ENCODE measurements around the gene MAPKAPK2.
"Not testable (repeated sequence)": the region's sequence is repeated elsewhere in the genome, so short reads cannot be mapped to it uniquely, and the experiment has no call there.

Gene MAPKAPK2

GRCh38 chr1:206761159-206761768, 76.6 kb downstream of the MAPKAPK2 start:
- H3K4ac ChIP-seq (ENCODE audit: low read depth, low read length) = no peak overlapping the region
- H3K36me3 ChIP-seq (ENCODE audit: control insufficient read depth, insufficient read depth, low read length) = no peaks in the 10 kb centered on the region
- no peak overlapping the region for H3K27ac ChIP-seq (ENCODE audit: low read depth, low read length)
- H2AK5ac ChIP-seq (ENCODE audit: low read length) = no peak overlapping the region
- no peak overlapping the region for H3K9ac ChIP-seq (ENCODE audit: low read length)
- no peak overlapping the region for H3K4me3 ChIP-seq (ENCODE audit: low read length)
- H2BK120ac ChIP-seq (ENCODE audit: low read depth, low read length) = no peak overlapping the region
- peak overlapping the region; percentile 11 for H2BK5ac ChIP-seq (ENCODE audit: low read length)
- H3K56ac ChIP-seq (ENCODE audit: low read length) = no peak overlapping the region
- no peak overlapping the region for H3K18ac ChIP-seq (ENCODE audit: low read length)
- H3K4me2 ChIP-seq (ENCODE audit: low read length) = no peak overlapping the region
- no peak overlapping the region for H2BK15ac ChIP-seq (replicated peaks; ENCODE audit: low read depth)
- H3K23ac ChIP-seq (ENCODE audit: low read length) = no peak overlapping the region
- no peaks in the 10 kb centered on the region for H3K27me3 ChIP-seq (ENCODE audit: insufficient read depth, low read length, poor library complexity)
- WGBS (ENCODE audit: extremely low coverage, insufficient coverage, low lambda C conversion rate) = no CpG with 5 or more reads among the region's 6 CpGs
- DNase-seq = peak; percentile 56
- no peaks in the 10 kb centered on the region for H3K4me1 ChIP-seq (ENCODE audit: control insufficient read depth, low read depth, low read length)
- no peaks in the 10 kb centered on the region for H3K79me2 ChIP-seq (ENCODE audit: control insufficient read depth, insufficient read depth, low read length)
- H4K8ac ChIP-seq (ENCODE audit: low read depth, low read length) = no peak overlapping the region
- H4K5ac ChIP-seq (ENCODE audit: low read length) = no peak overlapping the region
- no peaks in the 10 kb centered on the region for H3K79me1 ChIP-seq (ENCODE audit: low read length)

- not testable (repeated sequence) for H4K5ac ChIP-seq (ENCODE audit: low read length); H3K4me2 ChIP-seq (ENCODE audit: low read length); H3K79me2 ChIP-seq (ENCODE audit: control insufficient read depth, insufficient read depth, low read length); H2AK5ac ChIP-seq (ENCODE audit: low read length); H4K8ac ChIP-seq (ENCODE audit: low read depth, low read length); H2BK120ac ChIP-seq (ENCODE audit: low read depth, low read length); H2BK5ac ChIP-seq (ENCODE audit: low read length); H3K27me3 ChIP-seq (ENCODE audit: insufficient read depth, low read length, poor library complexity); H3K27ac ChIP-seq (ENCODE audit: low read depth, low read length); DNase-seq; H3K9ac ChIP-seq (ENCODE audit: low read length); H3K23ac ChIP-seq (ENCODE audit: low read length); H3K4me3 ChIP-seq (ENCODE audit: low read length); H3K79me1 ChIP-seq (ENCODE audit: low read length); H3K56ac ChIP-seq (ENCODE audit: low read length); H3K4me1 ChIP-seq (ENCODE audit: control insufficient read depth, low read depth, low read length); H3K36me3 ChIP-seq (ENCODE audit: control insufficient read depth, insufficient read depth, low read length); H3K4ac ChIP-seq (ENCODE audit: low read depth, low read length); H2BK15ac ChIP-seq (replicated peaks; ENCODE audit: low read depth); H3K18ac ChIP-seq (ENCODE audit: low read length)
- WGBS (ENCODE audit: extremely low coverage, insufficient coverage, low lambda C conversion rate) = 100% methylated on average over 2 of the region's 12 CpGs
These were observed 78.1 kb downstream of the MAPKAPK2 start for GRCh38 chr1:206762741-206763364.

GRCh38 chr1:206765771-206766170, 81.1 kb downstream of the MAPKAPK2 start:
- H2BK120ac ChIP-seq (ENCODE audit: low read depth, low read length); H3K79me2 ChIP-seq (ENCODE audit: control insufficient read depth, insufficient read depth, low read length); H3K4me2 ChIP-seq (ENCODE audit: low read length); H3K18ac ChIP-seq (ENCODE audit: low read length); H3K23ac ChIP-seq (ENCODE audit: low read length); DNase-seq; H3K4ac ChIP-seq (ENCODE audit: low read depth, low read length); H3K27me3 ChIP-seq (ENCODE audit: insufficient read depth, low read length, poor library complexity); H4K5ac ChIP-seq (ENCODE audit: low read length); H3K4me3 ChIP-seq (ENCODE audit: low read length); H2BK5ac ChIP-seq (ENCODE audit: low read length); H3K27ac ChIP-seq (ENCODE audit: low read depth, low read length); H3K36me3 ChIP-seq (ENCODE audit: control insufficient read depth, insufficient read depth, low read length); H4K8ac ChIP-seq (ENCODE audit: low read depth, low read length); H3K9ac ChIP-seq (ENCODE audit: low read length); H2AK5ac ChIP-seq (ENCODE audit: low read length); H3K4me1 ChIP-seq (ENCODE audit: control insufficient read depth, low read depth, low read length); H2BK15ac ChIP-seq (replicated peaks; ENCODE audit: low read depth); H3K79me1 ChIP-seq (ENCODE audit: low read length); H3K56ac ChIP-seq (ENCODE audit: low read length): not testable (repeated sequence)
- no CpG with 5 or more reads among the region's 1 CpG for WGBS (ENCODE audit: extremely low coverage, insufficient coverage, low lambda C conversion rate)

- Histone ChIP-seq H2AK5ac (ENCODE audit: low read length) (no peak overlapping the region), H3K23ac (ENCODE audit: low read length) (no peak overlapping the region), H3K4me1 (ENCODE audit: control insufficient read depth, low read depth, low read length) (peaks cover 4% of the 10 kb centered on the region), H3K4me2 (ENCODE audit: low read length) (no peak overlapping the region), H3K79me1 (ENCODE audit: low read length) (no peaks in the 10 kb centered on the region), H3K56ac (ENCODE audit: low read length) (peak overlapping the region; percentile 78), H3K4me3 (ENCODE audit: low read length) (no peak overlapping the region), H3K79me2 (ENCODE audit: control insufficient read depth, insufficient read depth, low read length) (no peaks in the 10 kb centered on the region), H4K8ac (ENCODE audit: low read depth, low read length) (no peak overlapping the region), H3K18ac (ENCODE audit: low read length) (no peak overlapping the region), H2BK5ac (ENCODE audit: low read length) (peak overlapping the region; percentile 54), H3K9ac (ENCODE audit: low read length) (peak overlapping the region; percentile 15), H2BK15ac (replicated peaks; ENCODE audit: low read depth) (no peak overlapping the region), H4K5ac (ENCODE audit: low read length) (no peak overlapping the region), H3K36me3 (ENCODE audit: control insufficient read depth, insufficient read depth, low read length) (no peaks in the 10 kb centered on the region), H2BK120ac (ENCODE audit: low read depth, low read length) (no peak overlapping the region), H3K4ac (ENCODE audit: low read depth, low read length) (no peak overlapping the region), H3K27ac (ENCODE audit: low read depth, low read length) (peak overlapping the region; percentile 54), H3K27me3 (ENCODE audit: insufficient read depth, low read length, poor library complexity) (no peaks in the 10 kb centered on the region)
- WGBS (ENCODE audit: extremely low coverage, insufficient coverage, low lambda C conversion rate) = no CpG with 5 or more reads among the region's 8 CpGs
- DNase-seq = peak; percentile 82
These were observed 81.6 kb downstream of the MAPKAPK2 start for GRCh38 chr1:206766251-206766856.

GRCh38 chr1:206768472-206769303, 84.0 kb downstream of the MAPKAPK2 start:
- Histone ChIP-seq H3K4me1 (ENCODE audit: control insufficient read depth, low read depth, low read length) (peaks cover 4% of the 10 kb centered on the region), H2BK15ac (replicated peaks; ENCODE audit: low read depth) (no peak overlapping the region), H3K79me1 (ENCODE audit: low read length) (no peaks in the 10 kb centered on the region), H3K79me2 (ENCODE audit: control insufficient read depth, insufficient read depth, low read length) (no peaks in the 10 kb centered on the region), H3K27me3 (ENCODE audit: insufficient read depth, low read length, poor library complexity) (no peaks in the 10 kb centered on the region), H3K4me2 (ENCODE audit: low read length) (no peak overlapping the region), H2BK5ac (ENCODE audit: low read length) (no peak overlapping the region), H4K8ac (ENCODE audit: low read depth, low read length) (no peak overlapping the region), H3K23ac (ENCODE audit: low read length) (no peak overlapping the region), H4K5ac (ENCODE audit: low read length) (no peak overlapping the region), H3K36me3 (ENCODE audit: control insufficient read depth, insufficient read depth, low read length) (no peaks in the 10 kb centered on the region), H3K4me3 (ENCODE audit: low read length) (no peak overlapping the region), H3K27ac (ENCODE audit: low read depth, low read length) (no peak overlapping the region), H3K18ac (ENCODE audit: low read length) (no peak overlapping the region), H2BK120ac (ENCODE audit: low read depth, low read length) (no peak overlapping the region), H3K56ac (ENCODE audit: low read length) (no peak overlapping the region), H3K9ac (ENCODE audit: low read length) (no peak overlapping the region), H2AK5ac (ENCODE audit: low read length) (no peak overlapping the region), H3K4ac (ENCODE audit: low read depth, low read length) (no peak overlapping the region)
- no CpG with 5 or more reads among the region's 14 CpGs for WGBS (ENCODE audit: extremely low coverage, insufficient coverage, low lambda C conversion rate)
- no peak for DNase-seq

All from mesendoderm (in vitro differentiated cells).